HG02571 (cell line): ENCODE measurements around the gene RRP8.

Source experiments
- ATAC-seq: cut with Tn5 transposase; IDR thresholded peaks from one replicate; pipeline ENCODE4 v1.9.1; 2021; ENCODE audit warnings: mild to moderate bottlenecking, moderate library complexity; ENCODE audit not compliant: unreplicated experiment

Gene RRP8

DNA sequence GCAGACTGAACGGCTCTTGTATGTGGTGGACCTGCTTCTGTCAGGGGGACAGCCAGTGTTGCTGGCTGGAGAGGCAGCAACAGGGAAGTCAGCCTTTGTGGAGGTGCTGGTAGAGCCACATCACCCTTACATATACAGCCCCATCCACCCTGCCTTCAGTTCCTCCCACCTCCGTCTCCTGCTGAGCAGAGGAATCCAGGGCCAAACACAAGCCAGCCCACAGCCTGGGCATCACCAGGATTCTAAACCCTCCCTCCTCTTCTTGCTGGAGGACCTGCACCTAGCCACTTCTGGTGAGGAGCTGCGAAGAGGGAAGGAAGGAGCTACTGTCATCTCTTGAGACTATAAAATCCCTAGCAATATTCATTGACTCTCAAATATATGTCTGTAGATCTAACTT lies 54.8 kb downstream of the RRP8 start:
- ATAC-seq = no peak

DNA sequence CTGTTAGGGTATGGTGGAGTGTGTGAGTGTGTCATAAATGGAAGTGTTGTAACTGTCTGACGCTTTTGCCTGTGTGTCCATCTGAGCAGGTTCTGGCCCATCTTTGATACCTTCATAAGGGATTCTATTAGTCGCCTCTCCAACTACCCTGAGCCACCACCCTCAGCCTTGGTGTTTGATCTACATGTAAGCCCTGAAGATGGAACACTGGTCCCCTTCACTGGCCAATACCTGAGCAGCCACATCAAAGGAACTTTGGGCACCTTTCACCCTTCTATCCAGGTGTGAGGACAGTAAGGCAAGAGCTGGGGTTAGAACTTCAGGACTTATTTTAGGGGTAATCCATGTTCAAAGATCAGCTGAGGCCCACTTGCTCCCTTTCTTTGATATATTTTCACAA lies 55.3 kb downstream of the RRP8 start:
- no peak for ATAC-seq

DNA sequence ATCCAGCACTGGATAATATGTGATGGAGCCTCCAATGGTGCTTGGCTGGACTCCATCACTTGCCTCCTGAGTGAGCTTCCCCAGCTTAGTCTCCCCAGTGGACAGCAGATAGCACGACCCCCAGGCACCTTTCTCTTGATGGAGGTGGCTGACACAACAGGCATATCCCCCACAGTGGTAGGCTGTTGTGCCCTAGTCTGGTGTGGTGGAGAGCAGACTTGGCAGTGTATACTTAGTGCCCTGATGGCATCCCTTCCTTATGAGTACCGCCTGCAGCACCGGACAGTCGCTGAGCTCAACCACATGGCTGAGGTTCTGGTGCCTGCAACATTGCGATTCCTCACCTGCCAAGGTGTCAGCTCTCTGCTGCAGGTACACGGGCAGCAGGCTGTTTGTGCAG lies 56.2 kb downstream of the RRP8 start:
- no peak for ATAC-seq

DNA sequence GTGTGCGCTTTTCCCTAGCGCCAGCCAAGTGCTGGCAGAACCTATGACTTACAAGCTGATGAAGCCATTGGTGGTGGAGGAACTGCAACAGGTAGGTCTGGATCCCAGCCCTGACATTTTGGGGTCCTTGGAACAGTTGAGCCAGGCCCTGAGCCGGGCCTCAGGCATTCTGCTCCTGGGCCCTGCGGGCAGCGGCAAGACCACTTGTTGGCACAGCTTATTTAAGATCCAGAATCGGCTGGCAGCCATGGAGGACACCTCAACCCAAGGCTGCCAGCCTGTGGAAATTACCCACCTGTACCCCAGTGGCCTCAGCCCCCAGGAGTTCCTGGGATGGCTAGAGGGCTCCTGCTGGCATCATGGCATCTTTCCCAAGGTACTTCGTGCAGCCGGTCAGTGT lies 56.7 kb downstream of the RRP8 start:
- no peak for ATAC-seq

DNA sequence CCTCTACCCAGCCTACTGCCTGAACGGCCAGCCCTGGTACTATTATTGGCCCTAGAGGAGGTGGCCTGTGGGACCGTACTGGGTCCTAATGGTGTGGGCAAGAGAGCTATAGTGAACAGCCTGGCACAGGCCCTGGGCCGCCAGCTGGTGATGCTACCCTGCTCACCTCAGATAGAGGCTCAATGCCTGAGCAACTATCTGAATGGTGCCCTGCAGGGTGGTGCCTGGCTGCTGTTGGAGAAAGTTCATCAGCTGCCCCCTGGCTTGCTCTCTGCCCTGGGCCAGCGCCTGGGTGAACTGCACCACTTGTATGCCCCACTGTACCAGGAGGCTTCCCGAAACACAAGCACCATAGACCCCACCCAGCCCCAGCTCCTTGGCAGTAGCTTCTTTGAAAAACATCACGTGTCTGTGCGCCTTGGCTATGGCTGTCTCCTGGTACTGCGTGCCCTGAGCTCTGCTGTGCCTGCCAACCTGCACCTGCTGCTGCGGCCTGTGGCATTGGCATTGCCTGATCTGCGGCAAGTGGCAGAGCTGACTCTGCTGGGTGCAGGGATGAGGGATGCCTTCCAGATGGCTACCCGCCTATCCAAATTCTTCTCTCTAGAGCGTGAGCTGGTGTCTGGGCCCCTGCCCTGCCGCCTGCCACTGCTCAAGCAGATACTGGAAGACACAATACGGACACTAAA lies 57.4 kb downstream of the RRP8 start:
- ATAC-seq = no peak
